ENCODE results near the gene FAM117B.

DNA sequence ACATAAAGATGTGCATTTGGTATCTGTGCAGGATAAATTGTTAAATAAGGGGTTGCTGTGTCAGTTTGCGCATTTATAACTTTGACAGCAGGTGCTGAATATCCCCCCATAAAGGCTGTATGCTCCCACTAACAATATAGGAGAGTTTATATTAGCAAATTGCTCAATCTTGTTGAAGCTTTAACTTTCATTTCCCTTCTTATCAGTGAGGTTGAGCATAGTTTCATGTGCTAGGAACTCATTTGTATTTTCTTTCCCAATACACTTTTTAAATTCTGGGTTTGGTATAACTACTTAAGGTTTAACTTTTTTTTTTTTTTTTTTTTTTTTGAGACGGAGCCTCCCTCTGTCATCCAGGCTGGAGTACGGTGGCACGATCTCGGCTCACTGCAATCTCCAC lies 89.0 kb downstream of the FAM117B start:
- TF ChIP-seq, protein P1, sequence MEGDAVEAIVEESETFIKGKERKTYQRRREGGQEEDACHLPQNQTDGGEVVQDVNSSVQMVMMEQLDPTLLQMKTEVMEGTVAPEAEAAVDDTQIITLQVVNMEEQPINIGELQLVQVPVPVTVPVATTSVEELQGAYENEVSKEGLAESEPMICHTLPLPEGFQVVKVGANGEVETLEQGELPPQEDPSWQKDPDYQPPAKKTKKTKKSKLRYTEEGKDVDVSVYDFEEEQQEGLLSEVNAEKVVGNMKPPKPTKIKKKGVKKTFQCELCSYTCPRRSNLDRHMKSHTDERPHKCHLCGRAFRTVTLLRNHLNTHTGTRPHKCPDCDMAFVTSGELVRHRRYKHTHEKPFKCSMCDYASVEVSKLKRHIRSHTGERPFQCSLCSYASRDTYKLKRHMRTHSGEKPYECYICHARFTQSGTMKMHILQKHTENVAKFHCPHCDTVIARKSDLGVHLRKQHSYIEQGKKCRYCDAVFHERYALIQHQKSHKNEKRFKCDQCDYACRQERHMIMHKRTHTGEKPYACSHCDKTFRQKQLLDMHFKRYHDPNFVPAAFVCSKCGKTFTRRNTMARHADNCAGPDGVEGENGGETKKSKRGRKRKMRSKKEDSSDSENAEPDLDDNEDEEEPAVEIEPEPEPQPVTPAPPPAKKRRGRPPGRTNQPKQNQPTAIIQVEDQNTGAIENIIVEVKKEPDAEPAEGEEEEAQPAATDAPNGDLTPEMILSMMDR (IDR thresholded peaks at IDR 0.05), result no peak
- no peak for TF ChIP-seq POLR2A (IDR thresholded peaks at IDR 0.05)

All from uterus (tissue), 2 donors.